Large intestine (tissue), 3 donors: ENCODE data around the gene COL1A1. TPM values are rescaled to one million over a fixed set of nuclear protein-coding genes. Genes with fewer than 3 reads are reported as not detected.
A peak's percentile ranks its signal among the peaks of the same experiment; 100 is the strongest.

Experiments
- DNase-seq, 2 donors: peaks; one replicate each; pipeline versions ENCODE4 v3.0.0 to v3.0.0-alpha.2; 2013
- H3K27ac ChIP-seq: one replicate; pipeline ENCODE4 v1.5.1; 2013; ENCODE audit warnings: low read length
- H3K27me3 ChIP-seq: 2 replicates; pipeline ENCODE4 v1.6.1; 2013; ENCODE audit warnings: low read length; ENCODE audit not compliant: control insufficient read depth, insufficient read depth
- H3K36me3 ChIP-seq: 2 replicates; pipeline ENCODE4 v1.6.1; 2013; ENCODE audit warnings: low read length; ENCODE audit not compliant: control insufficient read depth, insufficient read depth
- H3K4me1 ChIP-seq: one replicate; pipeline ENCODE4 v1.6.1; 2013; ENCODE audit warnings: low read length; ENCODE audit not compliant: control insufficient read depth, insufficient read depth
- H3K4me3 ChIP-seq: one replicate; pipeline ENCODE4 v1.5.1; 2013; ENCODE audit warnings: low read length
- H3K9me3 ChIP-seq: one replicate; pipeline ENCODE4 v1.6.1; 2013; ENCODE audit warnings: mild to moderate bottlenecking, low read depth, low read length, moderate library complexity; ENCODE audit not compliant: control insufficient read depth
- WGBS: methylation state at CpG from one replicate; pipeline ENCODE4 v1.1.5; 2013; ENCODE audit warnings: low lambda C conversion rate; ENCODE audit not compliant: insufficient coverage; 5-methylcytosine and 5-hydroxymethylcytosine counted together
- polyA plus RNA-seq: library from polyadenylated mRNA; unstranded; fragments of 120-200 nt; gene quantifications from one replicate; pipeline ENCODE4 v1.2.1, GENCODE V29; 2013

Gene COL1A1
- polyA plus RNA-seq, 1 donor: 488 TPM

DNA sequence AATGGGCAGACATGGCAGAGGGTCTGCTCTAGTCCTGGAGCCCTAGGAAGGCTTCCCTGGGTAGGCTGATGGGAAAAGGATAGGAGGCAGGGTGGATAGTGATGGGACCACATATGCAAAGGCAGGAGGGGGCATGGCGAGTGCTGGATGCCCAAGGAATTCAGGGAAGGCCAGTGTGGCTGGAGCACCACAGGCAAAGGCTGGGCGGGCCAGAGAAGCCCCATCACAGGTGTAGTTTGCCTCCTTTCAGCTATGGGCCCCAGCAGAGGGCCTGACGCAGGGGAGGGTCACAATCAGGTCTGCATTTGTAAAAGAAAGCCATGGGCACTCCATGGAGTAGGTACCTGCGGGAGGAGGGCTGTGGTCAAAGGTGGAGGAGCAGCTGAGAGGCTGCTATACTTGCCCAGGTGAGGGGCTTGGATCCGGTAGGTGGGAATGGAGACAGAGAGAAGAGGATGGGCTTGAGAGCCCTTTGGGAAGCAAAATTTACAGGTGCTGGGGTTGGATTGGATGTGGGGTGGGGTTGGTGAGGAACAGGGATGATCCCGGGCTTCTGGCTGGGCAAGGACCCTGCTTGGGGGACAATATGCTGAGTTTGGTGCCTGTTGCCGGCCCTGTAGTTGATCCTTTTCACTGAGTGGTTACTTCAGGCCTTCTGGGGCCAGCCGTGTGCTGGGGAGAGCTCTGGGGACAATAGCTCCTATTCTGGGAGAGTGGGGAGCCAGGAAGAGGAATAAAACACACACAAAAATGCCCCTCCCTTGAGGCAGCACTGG lies 6.5 kb upstream of the COL1A1 start:
- WGBS: 100% methylated on average over 1 of the region's 8 CpGs
- no peak for DNase-seq
- H3K36me3 ChIP-seq: no peaks in the 10 kb centered on the region
- no peaks in the 10 kb centered on the region for H3K9me3 ChIP-seq
- H3K27ac ChIP-seq: no peak overlapping the region
- peaks cover 36% of the 10 kb centered on the region for H3K27me3 ChIP-seq
- H3K4me1 ChIP-seq: peaks cover 29% of the 10 kb centered on the region
- H3K4me3 ChIP-seq: no peak overlapping the region

DNA sequence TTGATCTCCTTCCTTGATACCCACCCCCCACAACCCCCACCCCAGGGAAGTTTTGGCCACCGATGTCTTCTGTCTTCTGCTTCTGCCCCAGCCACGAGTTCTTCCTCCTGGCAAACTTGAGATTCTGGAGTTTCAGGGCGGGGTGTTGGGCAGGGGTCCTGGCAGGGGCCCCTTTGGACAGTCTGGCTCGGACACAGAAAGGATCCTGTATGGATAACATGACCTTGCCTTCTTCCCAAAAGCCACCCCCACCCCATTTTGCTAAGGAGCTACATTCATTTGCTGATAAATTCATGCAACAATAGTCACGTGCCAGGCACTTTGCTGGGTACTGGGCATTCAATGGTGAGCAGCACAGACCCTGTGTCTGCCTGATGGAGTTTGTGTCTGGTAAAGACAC lies 5.9 kb upstream of the COL1A1 start:
- Histone ChIP-seq H3K9me3 (no peaks in the 10 kb centered on the region), H3K4me1 (peaks cover 29% of the 10 kb centered on the region), H3K27me3 (peaks cover 43% of the 10 kb centered on the region), H3K36me3 (no peaks in the 10 kb centered on the region), H3K4me3 (no peak overlapping the region), H3K27ac (peak overlapping the region; percentile 33)
- no peak for DNase-seq
- no CpG with 5 or more reads among the region's 5 CpGs for WGBS

DNA sequence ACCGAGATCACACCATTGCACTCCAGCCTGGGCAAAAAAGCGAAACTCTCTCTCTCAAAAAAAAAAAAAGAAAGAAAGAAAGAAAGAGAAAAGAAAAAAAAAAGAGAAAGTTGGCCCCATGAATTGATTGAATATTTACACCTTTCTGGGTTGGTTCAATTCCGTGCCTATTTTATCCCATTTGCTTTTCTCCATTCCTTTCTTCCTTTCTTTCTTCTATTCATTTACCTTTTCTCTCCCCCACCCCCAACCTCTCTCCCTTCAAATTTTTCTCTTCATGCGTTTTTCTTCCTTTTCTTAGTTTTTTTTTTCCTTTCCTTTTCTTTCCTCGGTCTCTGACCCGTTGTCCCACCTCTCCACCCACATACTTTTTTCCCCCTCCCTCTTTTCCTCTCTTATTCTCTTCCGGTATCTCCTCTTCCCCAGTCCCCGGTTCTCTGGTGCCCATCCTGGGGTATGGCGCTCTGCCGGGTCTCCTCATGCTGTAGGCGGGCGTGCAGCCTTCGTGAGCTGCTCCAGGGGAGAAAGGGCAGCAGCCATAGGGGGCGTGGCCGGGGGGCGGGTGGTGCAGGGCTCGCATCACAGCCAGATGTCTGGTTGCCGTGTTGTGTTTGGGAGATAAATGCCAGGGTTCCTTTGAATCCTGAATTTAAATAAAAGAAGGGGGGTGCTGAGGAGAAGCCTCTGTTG lies 5.3 kb upstream of the COL1A1 start:
- Histone ChIP-seq H3K36me3 (no peaks in the 10 kb centered on the region), H3K4me3 (no peak overlapping the region), H3K27ac (peak overlapping the region; percentile 33), H3K27me3 (peaks cover 49% of the 10 kb centered on the region), H3K9me3 (no peaks in the 10 kb centered on the region), H3K4me1 (peaks cover 25% of the 10 kb centered on the region)
- WGBS: 41% methylated on average over 5 of the region's 18 CpGs
- DNase-seq: peak in 1 of 2 donors; percentile 43

DNA sequence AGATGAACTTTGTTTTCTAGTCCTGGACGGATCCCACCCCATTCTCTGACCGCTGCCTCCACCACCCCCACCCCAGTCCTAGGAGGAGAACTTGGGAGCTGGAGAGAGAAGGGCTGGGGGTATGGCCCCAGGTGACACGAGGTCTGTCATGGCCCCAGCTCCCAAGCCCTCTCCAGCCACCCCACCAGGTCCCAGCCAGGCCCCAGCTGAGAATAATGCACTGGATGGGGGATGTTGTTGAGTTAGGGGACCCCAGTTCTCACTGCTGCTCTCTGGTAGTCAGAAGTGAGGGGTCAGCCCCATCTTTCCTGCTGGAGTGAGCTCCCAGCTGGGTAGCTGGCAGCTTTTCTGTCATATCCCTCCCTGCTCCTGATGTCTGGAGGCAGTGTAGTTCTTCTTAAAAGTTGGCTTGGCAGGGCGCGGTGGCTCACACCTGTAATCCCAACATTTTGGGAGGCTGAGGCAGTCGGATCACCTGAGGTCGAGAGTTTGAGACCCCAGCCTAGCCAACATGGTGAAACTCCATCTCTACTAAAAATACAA lies 4.6 kb upstream of the COL1A1 start:
- DNase-seq: no peak
- H3K27me3 ChIP-seq: peaks cover 55% of the 10 kb centered on the region

DNA sequence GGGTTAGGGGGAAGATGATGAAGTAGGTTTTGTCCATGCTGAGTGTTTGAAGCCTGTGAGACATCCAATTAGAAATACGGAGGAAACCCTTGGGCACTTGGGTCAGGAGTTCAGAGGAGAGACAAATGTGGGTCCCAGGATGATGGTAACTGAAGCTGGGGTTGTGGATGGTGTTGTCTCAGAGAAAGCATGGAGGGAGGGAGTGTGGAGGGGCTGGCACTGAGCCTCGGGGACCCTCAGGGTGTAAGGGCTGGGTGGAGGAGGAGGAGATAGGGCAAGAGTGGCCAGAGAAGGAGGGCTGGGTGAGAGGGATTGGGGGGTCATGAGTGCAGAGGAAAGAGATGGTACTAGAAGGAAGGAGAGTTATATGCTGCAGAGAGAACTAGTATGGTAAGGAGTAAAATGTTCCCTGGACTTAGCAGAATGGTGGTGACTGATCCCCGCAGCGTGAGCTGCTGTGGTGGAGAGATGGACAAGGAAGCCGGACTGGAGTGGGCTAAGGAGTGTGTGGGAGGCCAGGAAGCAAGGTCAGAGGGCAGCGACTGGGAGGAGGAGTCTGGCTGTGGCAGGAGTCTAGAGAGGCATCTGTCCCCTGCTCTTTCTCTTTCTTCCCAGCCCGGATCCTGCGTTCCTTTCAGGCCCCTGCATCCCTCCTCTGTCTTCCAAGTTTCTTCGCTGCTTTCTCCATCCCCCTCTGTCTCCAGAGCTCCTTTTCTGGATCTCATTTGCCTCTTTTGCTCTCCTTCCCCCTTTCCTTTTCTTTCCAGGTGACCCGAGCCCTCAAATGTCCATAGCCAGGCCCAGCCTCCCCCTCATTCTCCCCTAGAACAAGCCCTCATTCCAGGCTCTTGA lies 3.9 kb upstream of the COL1A1 start:
- no peak overlapping the region for H3K4me3 ChIP-seq
- H3K27ac ChIP-seq: peak overlapping the region; percentile 62
- peaks cover 51% of the 10 kb centered on the region for H3K27me3 ChIP-seq
- 63% methylated on average over 4 of the region's 10 CpGs for WGBS
- DNase-seq: no peak
- H3K36me3 ChIP-seq: no peaks in the 10 kb centered on the region
- peaks cover 3% of the 10 kb centered on the region for H3K9me3 ChIP-seq
- peaks cover 19% of the 10 kb centered on the region for H3K4me1 ChIP-seq

More for the DNA sequence above, 4.6 kb upstream of the COL1A1 start:
- H3K36me3 ChIP-seq: no peaks in the 10 kb centered on the region
- H3K9me3 ChIP-seq: peaks cover 3% of the 10 kb centered on the region
- peaks cover 23% of the 10 kb centered on the region for H3K4me1 ChIP-seq
- no CpG with 5 or more reads among the region's 7 CpGs for WGBS
- no peak overlapping the region for H3K4me3 ChIP-seq
- peak overlapping the region; percentile 62 for H3K27ac ChIP-seq

DNA sequence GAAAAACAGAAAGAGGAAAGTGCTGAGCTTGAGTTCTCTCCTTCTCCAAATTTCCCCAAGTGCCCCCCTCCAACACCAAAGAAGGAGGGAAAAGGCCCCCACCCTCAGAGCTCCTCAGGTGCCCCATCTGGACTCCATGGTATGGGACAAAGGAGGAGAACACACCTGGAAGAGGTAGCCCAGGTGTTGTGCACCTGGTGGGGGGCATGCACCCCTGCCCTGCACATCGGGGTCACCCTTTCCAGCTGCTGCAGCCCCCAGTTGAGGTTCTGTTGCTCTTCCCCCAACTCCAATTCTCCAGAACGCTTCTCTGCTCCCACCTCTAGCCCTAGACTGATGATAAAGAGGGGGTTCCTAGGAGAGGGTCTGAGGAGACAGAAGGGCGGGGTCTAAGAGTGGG lies 3.0 kb upstream of the COL1A1 start:
- Histone ChIP-seq H3K9me3 (peaks cover 3% of the 10 kb centered on the region), H3K4me1 (peaks cover 13% of the 10 kb centered on the region), H3K4me3 (no peak overlapping the region), H3K27me3 (peaks cover 45% of the 10 kb centered on the region), H3K36me3 (no peaks in the 10 kb centered on the region), H3K27ac (peak overlapping the region; percentile 62)
- WGBS: no CpG with 5 or more reads among the region's 3 CpGs
- DNase-seq: no peak

DNA sequence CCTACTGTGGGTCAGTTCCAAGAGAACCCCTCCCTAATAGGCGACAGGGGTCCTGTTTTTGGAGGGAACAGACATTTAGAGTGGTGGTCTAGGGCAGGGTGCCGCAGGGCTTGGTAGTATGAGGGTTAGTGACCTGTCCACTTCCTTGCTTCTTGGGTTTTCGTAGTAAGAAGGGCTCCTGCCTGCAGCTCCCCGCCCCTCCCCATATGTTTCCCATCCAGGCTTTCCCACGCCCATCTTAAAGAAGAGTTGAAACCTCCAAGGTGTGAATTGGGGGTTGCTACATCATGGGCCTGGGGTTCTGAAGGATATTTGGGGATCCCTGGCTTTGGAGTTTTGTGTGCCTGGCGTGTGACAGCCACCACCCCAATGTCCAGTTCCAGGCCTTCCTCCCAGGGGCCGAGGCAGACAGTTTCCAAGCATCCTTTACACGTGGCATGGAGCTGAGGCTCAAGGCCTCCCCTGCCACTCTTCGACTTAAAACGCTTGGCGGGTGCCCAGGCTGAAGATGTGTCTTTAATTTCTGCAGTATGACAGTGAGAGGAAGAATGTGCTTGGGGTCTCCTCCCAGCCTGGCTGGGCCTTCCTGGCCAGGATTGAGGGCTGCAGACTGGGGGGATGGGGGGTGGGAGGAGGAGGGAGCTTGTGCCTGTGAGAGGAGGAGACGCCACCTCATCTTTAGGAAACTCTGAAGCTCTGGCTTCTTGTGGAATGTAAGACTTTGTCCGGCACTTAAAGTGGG lies 2.3 kb upstream of the COL1A1 start:
- Histone ChIP-seq H3K27me3 (peaks cover 45% of the 10 kb centered on the region), H3K36me3 (peaks cover under 1% of the 10 kb centered on the region), H3K4me3 (no peak overlapping the region), H3K27ac (peak overlapping the region; percentile 64), H3K9me3 (peaks cover 3% of the 10 kb centered on the region), H3K4me1 (peaks cover 13% of the 10 kb centered on the region)
- DNase-seq: peak in 1 of 2 donors; percentile 33
- 80% methylated on average over 1 of the region's 13 CpGs for WGBS

DNA sequence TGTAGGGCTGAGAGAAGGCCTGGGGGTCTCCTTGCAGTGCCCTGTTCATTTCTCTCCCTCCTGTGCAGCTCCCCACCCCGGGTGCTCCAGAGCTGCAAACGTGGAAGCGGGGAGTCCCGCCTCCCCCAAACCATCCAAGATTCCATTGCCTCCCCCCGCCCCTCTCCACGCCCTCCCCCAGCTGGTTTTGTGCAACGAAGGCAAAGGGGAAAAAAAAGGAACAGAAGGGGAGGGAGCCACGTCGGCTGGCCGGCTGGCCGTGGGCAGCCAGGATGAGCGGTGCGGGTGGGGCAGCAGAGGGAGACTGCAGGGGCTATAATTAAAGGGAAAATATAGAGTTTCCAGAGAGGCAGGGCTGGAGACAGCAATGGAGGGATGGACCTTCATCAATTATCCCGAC lies 1.7 kb upstream of the COL1A1 start:
- no CpG with 5 or more reads among the region's 14 CpGs for WGBS
- Histone ChIP-seq H3K4me1 (peaks cover 16% of the 10 kb centered on the region), H3K27ac (peak overlapping the region; percentile 64), H3K27me3 (peaks cover 45% of the 10 kb centered on the region), H3K36me3 (peaks cover 6% of the 10 kb centered on the region), H3K9me3 (peaks cover 3% of the 10 kb centered on the region), H3K4me3 (no peak overlapping the region)
- no peak for DNase-seq

DNA sequence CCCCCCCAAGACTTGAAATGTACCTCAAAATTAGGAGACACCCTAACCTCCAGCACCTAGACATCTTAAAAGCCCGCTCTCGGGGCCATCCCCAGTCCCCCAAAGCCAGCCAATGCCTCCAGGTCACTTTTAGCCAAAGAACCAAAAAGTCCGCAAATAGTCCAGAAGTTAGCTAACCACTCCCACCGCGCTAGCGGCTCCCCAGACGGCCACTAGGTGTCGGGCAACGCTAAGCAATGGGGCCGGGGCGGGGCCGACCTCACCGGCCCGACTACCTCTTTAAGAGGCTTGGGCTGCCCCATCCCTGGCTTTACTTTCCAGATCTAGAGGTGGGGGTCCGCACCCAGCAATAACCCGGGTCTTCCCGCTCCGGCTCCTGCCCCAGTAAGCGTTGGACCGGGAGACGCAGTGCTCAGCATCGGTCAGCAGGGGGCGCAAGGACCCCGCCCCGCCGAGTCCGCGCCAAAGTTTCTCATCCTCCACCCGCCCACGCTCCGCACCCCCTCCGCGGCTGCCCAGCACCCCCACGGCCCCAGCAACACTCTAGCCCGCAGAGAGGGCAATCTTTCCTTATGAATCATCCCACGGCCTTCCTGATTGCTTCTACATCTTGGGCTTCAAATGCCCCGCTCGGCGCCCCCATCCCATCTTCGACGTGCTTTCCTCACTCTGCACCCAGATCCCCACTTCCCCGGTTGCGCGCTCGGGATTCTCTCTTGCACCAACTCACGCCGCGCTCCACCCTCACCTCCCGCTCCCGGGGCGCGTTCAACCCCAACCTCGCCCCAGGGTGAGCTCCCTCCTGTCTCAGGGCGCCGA lies 765 bp downstream of the COL1A1 start:
- peak; percentile 85 to 87 for DNase-seq
- Histone ChIP-seq H3K27ac (peak overlapping the region; percentile 89), H3K9me3 (peaks cover 3% of the 10 kb centered on the region), H3K36me3 (peaks cover 30% of the 10 kb centered on the region), H3K4me3 (peak overlapping the region; percentile 78), H3K4me1 (peaks cover 8% of the 10 kb centered on the region), H3K27me3 (peaks cover 42% of the 10 kb centered on the region)
- WGBS: no CpG with 5 or more reads among the region's 55 CpGs
